Measurements from ENCODE around the gene MTPN. TPM values are rescaled to one million over a fixed set of nuclear protein-coding genes. Genes with fewer than 3 reads are reported as not detected.

MTPN gene
- total RNA-seq, 1 experiment from 2014 or later = 98.2 TPM

GRCh38 chr7:135943134-135943879, 33.9 kb downstream of the MTPN start:
- no peak overlapping the region for H2BK15ac ChIP-seq (ENCODE audit: low read depth, low read length)
- no peak overlapping the region for H3K23ac ChIP-seq (ENCODE audit: insufficient read length, low read depth, low read length)
- no peak overlapping the region for H2BK20ac ChIP-seq (ENCODE audit: low read depth, low read length, poor library complexity, severe bottlenecking)
- no peaks in the 10 kb centered on the region for H3K27me3 Mint-ChIP-seq (ENCODE audit: low read depth)
- no peak overlapping the region for H2AK5ac ChIP-seq (ENCODE audit: insufficient read length, low read length)
- H3K4me1 Mint-ChIP-seq = peaks cover 22% of the 10 kb centered on the region in 2 experiments
- H3K4ac ChIP-seq (ENCODE audit: low read depth, low read length) = no peak overlapping the region
- H2BK120ac ChIP-seq (ENCODE audit: low read depth, low read length, poor library complexity, severe bottlenecking) = no peak overlapping the region
- WGBS (ENCODE audit: extremely low coverage, insufficient read length, low lambda C conversion rate) = no CpG with 5 or more reads among the region's 3 CpGs
- no peak overlapping the region for H3K18ac ChIP-seq (ENCODE audit: insufficient read length, low read depth, low read length)
- H3K27ac ChIP-seq (ENCODE audit: insufficient read length, low read depth, low read length) = no peak overlapping the region
- H3K79me2 ChIP-seq (ENCODE audit: insufficient read depth, low read length) = no peaks in the 10 kb centered on the region
- H3K4me2 ChIP-seq (ENCODE audit: insufficient read depth, insufficient read length, low read length) = no peak overlapping the region
- H2BK5ac ChIP-seq (ENCODE audit: insufficient read length, low read length) = no peak overlapping the region
- no peaks in the 10 kb centered on the region; the same call in 1 of the 2 replicates for H3K4me1 ChIP-seq (ENCODE audit: insufficient read depth, low read length)
- peaks cover 3% of the 10 kb centered on the region for H3K79me1 ChIP-seq (ENCODE audit: insufficient read depth, low read depth, low read length, poor library complexity, severe bottlenecking)
- no peak for TF ChIP-seq CTCF (conservative IDR thresholded peaks at IDR 0.05)
- no peak overlapping the region for H2AFZ ChIP-seq (ENCODE audit: low read length)
- no peak for DNase-seq
- H4K5ac ChIP-seq (ENCODE audit: insufficient read length, low read depth, low read length) = no peak overlapping the region
- H3K9me3 ChIP-seq (ENCODE audit: control insufficient read depth, low read depth, low read length) = no peaks in the 10 kb centered on the region
- H3K27ac Mint-ChIP-seq = peak overlapping the region in 2 of 3 experiments; percentile 31 to 51; a peak in 3 of 7 replicates
- H2BK12ac ChIP-seq (ENCODE audit: insufficient read length, low read depth, low read length) = no peak overlapping the region
- no peak overlapping the region for H3T11ph ChIP-seq (ENCODE audit: low read length)
- no peaks in the 10 kb centered on the region for H3K23me2 ChIP-seq (ENCODE audit: insufficient read length, low read depth, low read length, poor library complexity, severe bottlenecking)
- H3K36me3 Mint-ChIP-seq (ENCODE audit: insufficient read depth in 1 of 3, low read depth in 3 of 3) = peaks cover 0 to 5% (median 1%) of the 10 kb centered on the region in 3 experiments; a peak in 2 of 7 replicates
- H4K8ac ChIP-seq (replicated peaks; ENCODE audit: insufficient read length, low read depth, low read length) = no peak overlapping the region
- no peak overlapping the region for H3K4me3 Mint-ChIP-seq
- no peaks in the 10 kb centered on the region for H3K9me3 Mint-ChIP-seq
- H3K27me3 ChIP-seq (ENCODE audit: insufficient read depth, low read length) = no peaks in the 10 kb centered on the region
- H4K20me1 ChIP-seq (ENCODE audit: control insufficient read depth, insufficient read depth, insufficient read length) = no peaks in the 10 kb centered on the region
- no peak overlapping the region for H4K91ac ChIP-seq (ENCODE audit: insufficient read length, low read depth, low read length)
- H3K14ac ChIP-seq (ENCODE audit: insufficient read depth, low read length) = no peak overlapping the region
- no peak overlapping the region for H3K9ac ChIP-seq (ENCODE audit: extremely low read depth, insufficient read length, low read length)
- no peak overlapping the region for H3K56ac ChIP-seq (ENCODE audit: insufficient read length, low read depth, low read length)

Data from H9 (cell line).